ENCODE results near the gene METAP2.

Gene METAP2

DNA sequence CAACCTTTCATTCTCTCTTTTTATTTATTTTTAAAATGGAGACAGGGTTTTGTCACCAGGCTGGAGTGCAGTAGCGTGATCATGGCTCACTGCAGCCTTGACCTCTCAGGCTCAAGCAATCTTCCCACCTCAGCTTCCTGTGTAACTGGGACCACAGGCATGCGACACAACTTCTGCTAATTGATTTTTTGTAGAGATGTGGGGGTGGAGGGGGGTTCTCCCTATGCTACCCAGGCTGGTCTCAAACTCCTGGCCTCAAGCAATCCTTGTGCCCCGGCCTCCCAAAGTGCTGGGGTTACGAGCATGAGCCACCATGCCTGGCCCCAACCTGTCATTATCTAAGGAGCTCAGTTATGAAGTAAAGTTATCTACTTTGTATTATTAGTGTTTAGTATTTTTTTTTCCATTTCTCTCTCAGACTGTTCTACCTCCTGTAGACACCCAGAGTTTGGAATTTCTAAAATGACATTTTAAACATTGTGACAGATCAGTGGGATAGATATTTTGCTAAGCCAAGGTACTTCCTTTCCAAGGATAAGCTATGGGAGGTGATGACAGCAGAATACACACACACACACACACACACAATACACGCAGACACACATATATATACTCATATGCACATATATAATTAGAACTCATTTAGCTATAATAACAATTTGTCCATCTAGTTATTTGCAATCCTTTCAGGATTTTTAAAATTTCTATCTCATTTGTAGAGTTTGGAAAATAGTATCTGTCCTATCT lies 79.4 kb downstream of the METAP2 start:
- DNase-seq (ENCODE audit: insufficient read length, low spot score) (no peak), FAIRE-seq (no peak)
- no peak for TF ChIP-seq POLR2A (IDR thresholded peaks at IDR 0.05; ENCODE audit: low read depth, low read length)
- TF ChIP-seq POU2F2 (IDR thresholded peaks at IDR 0.05; ENCODE audit: low read depth, low read length): no peak
- TF ChIP-seq SPI1 (IDR thresholded peaks at IDR 0.05; ENCODE audit: low read depth, low read length): no peak
- no peak for TF ChIP-seq TAF1 (IDR thresholded peaks at IDR 0.05; ENCODE audit: low read depth, low read length)

DNA sequence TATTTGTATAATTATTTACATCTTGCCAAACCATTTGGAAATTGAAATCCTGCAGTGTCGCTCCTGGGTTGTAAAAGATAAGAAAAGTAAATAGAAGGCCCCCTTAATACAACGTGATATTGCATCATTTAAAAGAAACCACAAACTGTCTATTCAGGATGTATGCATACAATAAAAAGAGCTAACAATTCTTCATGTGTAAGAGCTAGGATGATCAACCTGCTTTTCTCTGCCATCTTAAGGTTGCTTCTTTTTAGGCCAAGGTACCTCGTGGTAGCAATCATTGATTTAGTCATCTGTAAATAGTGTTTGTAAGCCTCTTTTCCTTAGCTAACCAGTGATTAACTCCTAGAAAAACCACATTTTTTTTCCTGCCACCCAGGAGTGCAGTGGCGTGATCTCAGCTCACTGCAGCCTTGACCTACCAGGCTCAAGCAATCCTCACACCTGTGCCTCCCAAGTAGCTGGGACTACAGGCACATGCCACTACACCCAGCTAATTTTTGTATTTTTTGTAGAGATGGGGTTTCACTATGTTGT lies 80.7 kb downstream of the METAP2 start:
- FAIRE-seq (no peak), DNase-seq (ENCODE audit: insufficient read length, low spot score) (no peak)
- TF ChIP-seq POLR2A (IDR thresholded peaks at IDR 0.05; ENCODE audit: low read depth, low read length) (no peak), POU2F2 (IDR thresholded peaks at IDR 0.05; ENCODE audit: low read depth, low read length) (no peak), PAX5 (IDR thresholded peaks at IDR 0.05; ENCODE audit: insufficient read depth, low read length, severe bottlenecking) (no peak), POLR2AphosphoS5 (IDR thresholded peaks at IDR 0.05; ENCODE audit: low read depth, low read length) (no peak), SPI1 (IDR thresholded peaks at IDR 0.05; ENCODE audit: low read depth, low read length) (no peak), TAF1 (IDR thresholded peaks at IDR 0.05; ENCODE audit: low read depth, low read length) (no peak)

DNA sequence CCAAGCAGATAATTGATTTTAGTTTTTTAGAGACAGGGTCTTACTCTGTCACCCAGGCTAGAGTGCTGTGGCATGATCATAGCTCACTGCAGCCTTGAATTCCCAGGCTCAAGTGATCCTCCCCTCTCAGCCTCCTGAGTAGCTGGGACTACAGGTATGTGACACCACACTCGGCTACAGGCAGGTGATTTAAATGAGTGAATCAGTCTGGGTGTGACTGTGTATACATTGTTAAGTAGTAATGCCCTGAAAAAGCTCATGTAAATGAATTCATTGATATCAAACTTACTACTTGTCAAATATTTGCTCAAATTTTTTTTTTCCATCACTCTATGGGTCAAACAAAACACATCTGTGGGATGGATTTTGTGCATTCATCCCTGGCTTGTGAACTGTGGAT lies 83.7 kb downstream of the METAP2 start:
- FAIRE-seq (no peak), DNase-seq (ENCODE audit: insufficient read length, low spot score) (no peak)
- no peak for TF ChIP-seq PAX5 (IDR thresholded peaks at IDR 0.05; ENCODE audit: insufficient read depth, low read length, severe bottlenecking)
- no peak for TF ChIP-seq POU2F2 (IDR thresholded peaks at IDR 0.05; ENCODE audit: low read depth, low read length)
- TF ChIP-seq POLR2AphosphoS5 (IDR thresholded peaks at IDR 0.05; ENCODE audit: low read depth, low read length): no peak
- no peak for TF ChIP-seq TAF1 (IDR thresholded peaks at IDR 0.05; ENCODE audit: low read depth, low read length)
- TF ChIP-seq SPI1 (IDR thresholded peaks at IDR 0.05; ENCODE audit: low read depth, low read length): no peak
- no peak for TF ChIP-seq POLR2A (IDR thresholded peaks at IDR 0.05; ENCODE audit: low read depth, low read length)

Data from GM12891 (cell line).